HG02852 (cell line): Measurements from ENCODE around the gene ARHGEF39.

Source experiments
- ATAC-seq: cut with Tn5 transposase; IDR thresholded peaks from one replicate; pipeline ENCODE4 v1.9.1; 2021; ENCODE audit warnings: mild to moderate bottlenecking, moderate library complexity; ENCODE audit not compliant: unreplicated experiment

The ARHGEF39 gene

GRCh38 chr9:35691757-35692301 lies 26.8 kb upstream of the ARHGEF39 start:
- ATAC-seq: no peak

GRCh38 chr9:35691334-35691650 lies 26.3 kb upstream of the ARHGEF39 start:
- ATAC-seq: no peak

DNA sequence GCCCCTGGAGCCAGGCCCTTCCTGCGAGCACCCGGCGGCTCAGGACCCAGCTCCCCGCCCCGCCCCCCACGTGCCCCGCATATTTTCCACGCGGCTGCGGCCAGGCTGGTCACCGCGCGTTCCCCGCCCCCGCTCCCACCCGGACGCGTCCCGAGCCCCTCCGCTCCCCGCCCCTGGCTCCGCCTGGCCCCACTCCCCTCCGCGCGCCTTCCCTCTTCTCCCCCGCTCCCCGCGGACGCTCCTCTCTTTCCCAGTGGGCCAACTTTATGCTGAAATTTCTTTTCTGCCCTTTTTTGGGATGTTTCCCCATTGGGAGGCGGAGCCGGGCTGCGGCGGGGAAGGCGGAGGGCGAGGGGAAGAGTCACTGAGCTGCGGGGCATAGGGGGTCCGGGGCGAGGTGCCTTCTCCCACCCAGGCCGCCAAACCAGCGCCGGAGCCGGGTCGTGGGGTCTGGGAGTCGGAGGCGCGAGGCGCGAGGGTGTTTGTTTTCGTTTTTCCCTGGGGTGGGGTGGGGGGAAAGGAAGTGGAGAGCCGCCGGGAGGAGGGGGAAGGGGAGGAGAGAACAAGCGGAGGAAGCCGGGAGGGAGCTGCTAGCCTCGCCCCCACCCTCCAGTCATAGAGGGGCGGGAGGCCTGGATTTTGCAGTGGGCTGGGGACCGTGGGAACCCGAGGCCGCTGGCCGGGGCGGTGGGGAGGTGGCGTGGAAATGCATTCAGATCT lies 25.8 kb upstream of the ARHGEF39 start:
- ATAC-seq: no peak

GRCh38 chr9:35690294-35690613 lies 25.3 kb upstream of the ARHGEF39 start:
- no peak for ATAC-seq

GRCh38 chr9:35689542-35690293 lies 24.7 kb upstream of the ARHGEF39 start, which contains the start of gene TPM2:
TPM2 (minus strand) TSS chr9:35689925; CDS start chr9:35689817, 108 bp downstream.
- no peak for ATAC-seq

DNA sequence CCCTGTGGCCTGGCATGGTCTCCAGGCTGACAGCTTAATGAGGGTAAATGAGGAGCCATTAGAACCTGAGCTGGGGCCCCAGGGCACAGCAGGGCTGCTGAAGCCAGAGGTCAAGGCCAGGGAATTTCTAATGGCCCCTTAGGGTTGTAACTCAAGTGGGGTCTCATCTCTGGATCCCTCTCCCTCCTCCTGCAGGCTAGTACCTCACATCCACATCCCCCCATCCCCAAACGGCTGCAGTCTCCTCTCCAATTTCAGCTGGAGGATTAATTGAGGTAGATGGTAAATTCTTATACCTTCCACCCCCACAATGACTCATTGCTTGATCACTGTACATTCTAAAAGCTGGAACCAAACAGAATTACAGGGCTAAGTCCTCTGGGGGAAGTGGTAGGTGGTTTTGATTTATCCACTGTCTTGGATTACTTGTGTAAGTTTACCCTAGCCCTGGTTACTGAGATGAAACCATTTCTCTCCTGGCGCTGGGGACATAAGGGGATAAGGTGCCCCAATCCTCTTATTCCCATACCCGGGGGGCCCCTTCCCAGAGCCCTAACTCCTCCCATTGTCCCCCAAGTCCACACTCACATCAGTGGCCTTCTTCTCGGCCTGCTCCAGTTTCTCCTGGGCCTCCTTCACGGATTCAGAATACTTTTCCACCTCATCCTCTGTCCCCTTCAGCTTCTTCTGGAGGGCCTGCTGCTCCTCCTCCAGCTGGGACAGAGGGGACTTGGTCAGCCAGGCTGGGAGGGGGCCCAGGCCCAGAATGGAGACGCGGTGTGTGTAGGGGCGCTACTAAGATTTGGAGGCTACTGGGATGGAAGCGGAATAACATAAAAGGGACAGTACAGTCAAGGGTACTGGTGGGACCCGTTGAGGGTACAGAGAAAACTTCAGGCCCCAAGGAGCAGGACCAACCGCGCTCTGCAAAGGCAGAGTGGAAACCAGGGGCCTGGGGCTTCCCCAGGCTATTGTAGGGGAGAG lies 23.9 kb upstream of the ARHGEF39 start:
- no peak for ATAC-seq

GRCh38 chr9:35687972-35688557 lies 23.1 kb upstream of the ARHGEF39 start:
- ATAC-seq: no peak

DNA sequence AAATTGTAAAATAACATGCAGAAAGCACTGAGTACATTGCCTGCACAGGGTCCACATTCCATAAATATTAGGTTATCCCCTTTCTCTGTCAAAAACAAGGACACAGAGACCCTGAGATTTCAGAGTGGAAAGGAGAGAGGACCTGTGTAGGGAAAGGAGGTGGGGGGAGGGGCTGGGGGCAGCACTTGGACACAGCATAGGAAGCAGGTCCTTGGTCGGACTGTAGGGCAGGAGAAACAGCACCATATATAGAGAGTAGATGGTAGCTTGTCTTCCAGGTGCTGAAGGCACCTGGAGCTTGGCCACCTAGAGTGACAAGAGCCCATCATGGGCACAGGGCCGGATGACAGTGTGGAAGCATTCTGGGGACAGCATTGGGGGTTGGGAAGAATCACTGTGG lies 22.3 kb upstream of the ARHGEF39 start:
- ATAC-seq: no peak

GRCh38 chr9:35686222-35687203 lies 21.5 kb upstream of the ARHGEF39 start:
- no peak for ATAC-seq

- no peak for ATAC-seq
Observed at GRCh38 chr9:35685506-35685905, 20.5 kb upstream of the ARHGEF39 start.

DNA sequence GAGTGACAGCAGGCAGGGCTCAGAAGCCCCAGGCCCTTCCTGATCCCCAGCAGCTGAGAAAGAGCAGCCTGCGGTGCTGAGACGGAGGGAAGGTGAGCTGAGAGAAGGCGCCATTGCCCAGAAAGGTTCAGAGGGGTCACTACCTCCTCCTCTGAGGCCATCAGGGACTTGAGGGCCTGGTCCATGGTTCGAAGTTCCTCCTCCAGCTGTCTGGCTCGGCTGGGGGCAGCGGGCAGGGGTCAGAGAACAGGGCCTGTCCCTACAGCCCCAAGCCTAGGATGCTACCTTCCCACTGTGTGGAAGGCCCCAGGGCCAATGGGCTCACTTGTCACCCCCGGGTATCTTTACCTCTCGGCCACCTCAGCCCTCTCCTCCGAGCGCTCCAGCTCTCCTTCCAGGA lies 19.9 kb upstream of the ARHGEF39 start:
- ATAC-seq: no peak

DNA sequence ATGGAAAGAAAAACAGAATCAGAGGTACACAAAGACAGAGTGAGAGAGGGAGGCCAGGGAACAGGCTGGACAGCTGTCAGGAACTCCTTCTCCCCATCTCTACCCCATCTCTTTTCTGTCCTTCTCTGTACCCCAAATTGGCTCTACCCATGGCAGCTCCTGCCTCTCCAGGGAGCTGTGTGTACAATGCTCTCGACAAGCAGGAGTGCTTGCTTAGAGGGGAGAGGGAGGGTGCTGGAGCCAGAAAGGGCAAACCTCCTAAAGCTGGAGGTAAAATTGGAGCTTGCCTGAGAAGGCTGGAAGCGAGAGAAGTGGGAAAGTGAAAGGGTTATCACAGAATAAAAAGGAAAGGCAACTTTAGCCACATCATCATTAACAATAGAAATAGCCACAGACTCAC lies 18.3 kb upstream of the ARHGEF39 start:
- ATAC-seq: no peak

DNA sequence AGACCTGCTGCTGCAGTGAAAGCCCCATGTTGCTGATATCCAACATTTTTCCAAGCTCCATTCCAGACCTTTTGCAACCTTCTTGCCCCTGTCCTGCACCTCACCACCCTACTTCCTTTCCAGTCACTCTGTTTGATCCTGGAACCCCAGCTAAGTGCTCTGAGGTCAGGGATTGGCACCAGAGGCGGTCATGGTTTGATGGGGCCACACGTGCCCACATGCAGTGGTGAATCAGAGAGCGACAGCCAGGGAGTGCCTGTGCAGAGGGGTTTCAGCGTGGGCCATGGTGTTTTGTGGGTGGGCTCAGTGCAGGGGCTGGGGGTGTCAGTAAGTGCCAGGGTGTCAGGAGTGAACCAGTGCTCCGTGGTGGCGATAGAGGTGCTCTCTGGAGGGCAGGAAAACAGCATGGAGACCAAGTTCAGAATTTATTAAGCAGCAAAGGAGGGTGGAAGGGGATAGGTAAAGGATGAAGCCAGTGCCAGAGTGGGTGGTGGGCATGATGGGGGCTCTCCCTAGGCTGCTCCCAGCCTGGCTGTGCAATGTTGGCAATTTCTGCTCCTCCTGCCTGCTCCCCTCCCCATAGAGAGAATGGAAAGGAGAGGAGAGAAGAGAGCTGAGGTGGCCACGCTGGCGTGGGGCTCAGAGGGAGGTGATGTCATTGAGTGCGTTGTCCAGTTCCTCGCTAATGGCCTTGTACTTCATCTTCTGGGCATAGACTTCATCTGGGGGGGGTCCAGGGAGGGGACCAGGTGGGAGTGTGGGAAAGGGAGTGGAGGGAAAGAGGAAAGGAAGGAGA lies 17.7 kb upstream of the ARHGEF39 start:
- ATAC-seq: no peak

GRCh38 chr9:35682051-35682450 lies 17.1 kb upstream of the ARHGEF39 start:
- ATAC-seq: no peak

DNA sequence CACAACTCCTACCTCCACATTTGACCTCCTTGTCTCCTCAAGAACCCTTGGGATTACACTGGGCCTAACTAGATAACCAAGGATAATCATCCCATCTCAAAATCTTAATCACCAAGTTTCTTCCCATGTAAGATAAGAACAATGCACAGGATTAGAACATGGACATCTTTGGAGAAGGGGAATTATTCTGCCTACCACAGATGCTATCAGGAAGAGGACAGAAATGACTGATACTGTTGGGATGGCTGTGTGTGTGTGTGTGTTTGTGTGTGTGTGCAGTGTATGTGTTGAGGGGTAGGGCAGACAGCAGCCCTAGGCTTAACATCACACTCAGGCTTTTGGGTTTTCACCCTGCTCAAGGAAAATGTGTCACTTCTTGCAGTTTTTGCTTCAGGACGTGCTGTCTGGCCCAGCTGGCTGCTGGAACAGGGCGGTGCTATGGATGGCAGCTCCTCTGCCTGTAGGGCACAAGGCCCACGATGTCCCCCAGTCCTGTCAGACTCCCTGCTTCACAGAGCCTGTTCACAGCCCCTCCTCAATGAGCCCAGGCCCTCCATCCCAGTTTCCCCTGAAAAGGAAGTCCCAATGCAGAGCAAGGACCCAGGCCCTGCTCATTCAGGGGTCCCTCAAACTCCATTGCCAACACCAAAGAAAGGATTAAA lies 16.5 kb upstream of the ARHGEF39 start:
- no peak for ATAC-seq

GRCh38 chr9:35680331-35681105 lies 15.5 kb upstream of the ARHGEF39 start:
- ATAC-seq: peak; percentile 73

GRCh38 chr9:35679766-35680330 lies 14.9 kb upstream of the ARHGEF39 start:
- no peak for ATAC-seq
